ENCODE results near the gene C12orf75. TPM values are rescaled to one million over a fixed set of nuclear protein-coding genes. Genes with fewer than 3 reads are reported as not detected.
A peak's percentile ranks its signal among the peaks of the same experiment; 100 is the strongest.
"Not testable (repeated sequence)": the region's sequence is repeated elsewhere in the genome, so short reads cannot be mapped to it uniquely, and the experiment has no call there.

C12orf75 gene
- total RNA-seq, 1 donor from 2014 or later, result 96.1 TPM

DNA sequence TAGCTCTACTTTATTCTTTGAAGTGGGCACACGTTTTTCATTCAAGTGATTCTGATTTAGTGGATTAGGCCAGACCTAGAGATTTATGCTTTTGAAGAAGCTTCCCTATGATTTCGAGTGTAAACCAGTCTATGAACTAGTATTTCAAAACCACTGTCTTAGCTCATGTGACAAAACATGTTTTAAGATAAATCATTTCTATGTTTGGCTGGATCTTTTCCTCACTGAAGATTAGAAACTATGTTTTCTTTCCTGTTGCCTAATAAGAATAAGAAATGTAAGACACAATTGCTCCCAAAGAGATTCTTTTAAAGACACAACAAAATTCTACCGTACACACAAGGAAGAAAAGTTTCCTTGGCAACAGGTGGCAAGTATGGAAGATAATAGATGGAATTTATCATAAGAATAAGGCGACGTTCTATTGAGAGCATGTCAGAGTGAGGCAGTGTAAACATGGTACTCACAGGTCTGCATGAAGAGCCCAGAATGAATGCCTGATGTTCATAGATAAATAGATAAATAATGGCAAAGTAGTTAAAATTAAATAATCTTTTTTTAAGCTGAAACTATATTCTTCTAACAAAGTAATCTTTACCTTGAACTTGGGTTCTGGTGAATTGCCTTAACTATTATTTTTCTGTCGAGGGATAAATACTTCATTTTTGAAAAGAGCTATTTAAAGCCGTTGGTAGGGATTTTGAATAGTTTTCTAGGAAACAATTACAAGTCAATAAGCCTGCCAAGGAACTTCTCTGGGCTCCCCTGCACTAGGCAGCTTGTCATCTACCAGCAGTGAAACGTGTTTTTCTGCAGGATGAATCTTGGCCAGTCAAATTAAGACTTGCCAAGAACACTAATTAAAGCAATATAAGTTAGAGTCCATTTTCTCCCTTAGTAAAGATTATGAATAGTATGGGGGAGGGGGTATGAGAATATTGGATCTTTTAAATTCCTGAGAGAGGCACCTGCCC is 34.1 kb upstream of the C12orf75 start:
- intact Hi-C loops (cut with micrococcal nuclease), result no loop called here
- no peak overlapping the region for H3K4me3 Mint-ChIP-seq
- H3K9me3 Mint-ChIP-seq, result peaks cover 19% of the 10 kb centered on the region
- DNase-seq, result no peak
- peaks cover 6% of the 10 kb centered on the region for H3K27me3 Mint-ChIP-seq
- no peaks in the 10 kb centered on the region for H3K4me1 Mint-ChIP-seq
- H3K27ac Mint-ChIP-seq, result no peak overlapping the region
- peaks cover 9% of the 10 kb centered on the region for H3K36me3 Mint-ChIP-seq (ENCODE audit: low read depth)

DNA sequence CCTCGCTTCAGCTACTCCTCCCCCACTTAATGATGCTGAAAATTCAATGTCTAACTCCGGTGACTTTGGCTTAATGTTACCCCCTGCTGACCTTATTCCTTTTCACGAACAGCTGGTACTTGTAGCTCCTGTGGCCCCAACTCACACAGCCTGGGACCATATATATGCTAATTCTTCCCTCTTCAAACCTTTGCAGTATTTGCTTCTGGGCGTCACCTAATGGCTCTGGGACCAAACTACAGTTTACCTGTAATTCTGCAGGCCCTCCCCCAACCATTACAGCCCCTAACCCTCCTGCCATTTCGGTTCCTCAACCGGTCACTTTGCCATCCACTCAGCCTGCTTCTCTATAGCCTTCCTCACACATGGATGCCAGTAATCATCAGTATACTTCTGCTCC is 29.6 kb upstream of the C12orf75 start:
- Mint-ChIP-seq H3K36me3 (ENCODE audit: low read depth) (peaks cover 19% of the 10 kb centered on the region), H3K4me3 (no peak overlapping the region), H3K27ac (no peak overlapping the region), H3K9me3 (peaks cover 24% of the 10 kb centered on the region), H3K27me3 (peaks cover 2% of the 10 kb centered on the region), H3K4me1 (no peaks in the 10 kb centered on the region)
- intact Hi-C loops (cut with micrococcal nuclease), result no loop called here
- DNase-seq, result no peak

DNA sequence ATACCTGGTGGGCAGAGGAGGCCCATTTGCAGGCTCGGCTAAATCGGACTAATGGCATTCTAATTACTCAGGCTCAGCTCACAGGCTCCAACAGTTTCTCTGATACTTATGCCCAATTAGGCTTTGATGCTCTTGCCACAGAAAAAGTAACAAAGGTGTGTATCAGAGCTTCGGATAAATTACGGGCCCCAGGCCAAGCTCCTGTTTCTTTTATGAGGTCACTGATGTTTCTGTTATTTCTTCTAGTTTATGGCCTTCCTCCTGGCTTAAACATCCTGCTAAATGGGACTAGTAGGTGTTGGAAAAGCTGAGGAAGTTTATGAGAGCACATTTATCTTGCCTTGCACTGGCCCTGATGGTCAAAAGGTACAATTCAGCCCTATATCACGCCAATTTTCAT is 28.8 kb upstream of the C12orf75 start:
- H3K9me3 Mint-ChIP-seq, result peaks cover 24% of the 10 kb centered on the region
- H3K27ac Mint-ChIP-seq, result no peak overlapping the region
- no peaks in the 10 kb centered on the region for H3K4me1 Mint-ChIP-seq
- no peak overlapping the region for H3K4me3 Mint-ChIP-seq
- H3K36me3 Mint-ChIP-seq (ENCODE audit: low read depth), result peaks cover 19% of the 10 kb centered on the region
- no peak for DNase-seq
- intact Hi-C loops (cut with micrococcal nuclease), result no loop called here
- no peaks in the 10 kb centered on the region for H3K27me3 Mint-ChIP-seq

DNA sequence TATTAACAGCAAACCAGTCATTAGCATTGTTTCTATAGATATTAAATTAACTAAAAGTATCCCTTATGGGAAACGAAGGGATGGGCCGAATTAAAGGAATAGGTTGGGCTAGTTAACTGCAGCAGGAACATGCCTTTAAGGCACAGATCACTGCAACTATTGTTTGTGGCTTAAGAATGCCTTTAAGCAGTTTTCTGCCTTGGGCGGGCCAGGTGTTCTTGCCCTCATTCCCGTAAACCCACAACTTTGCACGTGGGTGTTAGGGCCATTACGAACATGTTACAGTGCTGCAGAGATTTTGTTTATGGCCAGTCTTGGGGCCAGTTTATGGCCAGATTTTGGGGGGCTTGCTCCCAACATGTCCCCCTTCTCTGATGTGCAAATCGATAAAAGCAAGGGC is 27.5 kb upstream of the C12orf75 start:
- H3K4me1 Mint-ChIP-seq; DNase-seq; H3K4me3 Mint-ChIP-seq; intact Hi-C loops (cut with micrococcal nuclease); H3K27me3 Mint-ChIP-seq; H3K27ac Mint-ChIP-seq: not testable (repeated sequence)
- peaks cover 18% of the 10 kb centered on the region for H3K36me3 Mint-ChIP-seq (ENCODE audit: low read depth)
- H3K9me3 Mint-ChIP-seq, result peaks cover 19% of the 10 kb centered on the region

DNA sequence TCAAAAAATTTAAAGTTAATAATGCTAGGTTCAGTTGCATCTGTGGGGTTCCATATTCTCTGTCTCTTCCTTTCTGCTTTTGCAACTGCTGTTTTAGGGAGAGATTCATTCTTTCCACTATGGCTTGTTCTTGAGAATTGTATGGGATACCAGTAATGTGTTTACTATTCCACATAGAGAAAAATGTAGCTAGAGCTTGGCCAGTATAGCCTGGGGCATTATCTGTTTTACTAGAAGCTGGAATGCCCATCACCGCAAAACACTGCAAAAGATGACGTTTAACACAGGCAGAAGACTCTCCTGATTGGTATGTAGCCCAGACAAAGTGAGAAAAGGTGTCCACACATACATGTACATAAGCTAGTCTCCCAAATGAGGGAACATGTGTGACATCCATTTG is 25.9 kb upstream of the C12orf75 start:
- DNase-seq; H3K27ac Mint-ChIP-seq; H3K4me1 Mint-ChIP-seq; intact Hi-C loops (cut with micrococcal nuclease); H3K27me3 Mint-ChIP-seq; H3K4me3 Mint-ChIP-seq: not testable (repeated sequence)
- H3K9me3 Mint-ChIP-seq, result peaks cover 15% of the 10 kb centered on the region
- peaks cover 22% of the 10 kb centered on the region for H3K36me3 Mint-ChIP-seq (ENCODE audit: low read depth)

DNA sequence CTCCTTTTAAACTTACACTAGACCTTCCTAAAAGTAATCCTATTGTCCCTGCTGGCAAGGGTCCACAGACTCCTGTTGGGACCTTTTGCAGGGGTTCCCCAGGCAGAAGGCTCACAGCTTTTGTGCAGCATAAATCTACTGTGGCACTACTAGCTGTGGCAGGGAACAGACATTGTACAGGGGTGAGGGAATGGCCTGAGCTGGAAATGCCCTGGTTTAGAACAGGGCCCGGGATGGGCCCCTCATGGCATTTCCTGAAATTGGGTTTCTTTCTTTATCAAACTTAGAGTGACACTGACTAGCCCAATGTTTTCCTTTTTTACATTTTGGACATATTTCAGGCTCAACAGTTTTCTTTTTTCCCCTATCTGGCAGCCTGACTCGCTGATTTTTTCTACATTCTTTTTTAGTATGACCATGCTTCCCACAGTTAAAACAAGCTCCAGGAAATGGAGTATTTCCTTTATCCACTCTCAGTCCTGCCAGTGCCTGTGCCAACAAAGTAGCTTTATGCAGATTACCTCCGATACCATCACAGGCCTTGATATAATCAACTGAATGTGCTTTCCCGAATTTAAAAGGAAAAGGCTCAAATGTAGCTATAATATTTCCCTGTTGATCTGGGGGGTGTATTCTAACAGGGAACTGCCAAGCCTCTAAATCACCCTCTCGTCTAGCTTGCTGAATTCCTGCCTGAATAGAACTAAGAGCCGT is 22.7 kb upstream of the C12orf75 start:
- H3K4me1 Mint-ChIP-seq; H3K4me3 Mint-ChIP-seq; intact Hi-C loops (cut with micrococcal nuclease); DNase-seq; H3K27ac Mint-ChIP-seq; H3K27me3 Mint-ChIP-seq: not testable (repeated sequence)
- H3K9me3 Mint-ChIP-seq, result peaks cover 12% of the 10 kb centered on the region
- peaks cover 23% of the 10 kb centered on the region for H3K36me3 Mint-ChIP-seq (ENCODE audit: low read depth)

DNA sequence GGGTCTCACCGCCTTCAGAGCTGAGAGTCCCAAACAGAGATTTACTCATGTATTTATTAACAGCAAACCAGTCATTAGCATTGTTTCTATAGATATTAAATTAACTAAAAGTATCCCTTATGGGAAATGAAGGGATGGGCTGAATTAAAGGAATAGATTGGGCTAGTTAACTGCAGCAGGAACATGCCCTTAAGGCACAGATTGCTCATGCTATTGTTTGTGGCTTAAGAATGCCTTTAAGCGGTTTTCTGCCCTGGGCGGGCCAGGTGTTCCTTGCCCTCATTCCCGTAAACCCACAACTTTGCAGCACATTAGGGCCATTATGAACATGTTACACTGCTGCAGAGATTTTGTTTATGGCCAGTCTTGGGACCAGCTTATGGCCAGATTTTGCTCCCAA is 21.7 kb upstream of the C12orf75 start:
- peaks cover 28% of the 10 kb centered on the region for H3K36me3 Mint-ChIP-seq (ENCODE audit: low read depth)
- intact Hi-C loops (cut with micrococcal nuclease); H3K4me1 Mint-ChIP-seq; DNase-seq; H3K27me3 Mint-ChIP-seq; H3K27ac Mint-ChIP-seq; H3K4me3 Mint-ChIP-seq: not testable (repeated sequence)
- peaks cover 19% of the 10 kb centered on the region for H3K9me3 Mint-ChIP-seq

DNA sequence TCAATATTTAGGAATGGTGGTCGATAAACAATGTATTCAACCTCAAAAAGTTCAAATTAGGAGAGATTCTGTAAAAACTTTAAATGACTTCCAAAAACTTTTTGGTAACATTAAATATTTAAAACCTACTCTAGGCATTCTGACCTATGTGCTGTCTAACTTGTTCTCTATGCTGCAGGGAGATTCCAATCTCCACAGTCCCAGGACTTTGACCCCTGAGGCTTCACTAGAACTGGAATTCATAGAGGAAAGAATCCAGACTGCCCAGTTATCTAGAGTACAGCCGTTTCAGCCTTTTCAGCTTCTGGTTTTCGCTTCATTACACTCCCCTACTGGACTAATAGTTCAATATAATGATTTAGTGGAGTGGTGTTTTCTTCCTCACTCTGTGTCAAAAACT is 21.1 kb upstream of the C12orf75 start:
- DNase-seq; H3K4me1 Mint-ChIP-seq; intact Hi-C loops (cut with micrococcal nuclease); H3K27me3 Mint-ChIP-seq; H3K27ac Mint-ChIP-seq; H3K4me3 Mint-ChIP-seq: not testable (repeated sequence)
- peaks cover 24% of the 10 kb centered on the region for H3K9me3 Mint-ChIP-seq
- peaks cover 30% of the 10 kb centered on the region for H3K36me3 Mint-ChIP-seq (ENCODE audit: low read depth)

DNA sequence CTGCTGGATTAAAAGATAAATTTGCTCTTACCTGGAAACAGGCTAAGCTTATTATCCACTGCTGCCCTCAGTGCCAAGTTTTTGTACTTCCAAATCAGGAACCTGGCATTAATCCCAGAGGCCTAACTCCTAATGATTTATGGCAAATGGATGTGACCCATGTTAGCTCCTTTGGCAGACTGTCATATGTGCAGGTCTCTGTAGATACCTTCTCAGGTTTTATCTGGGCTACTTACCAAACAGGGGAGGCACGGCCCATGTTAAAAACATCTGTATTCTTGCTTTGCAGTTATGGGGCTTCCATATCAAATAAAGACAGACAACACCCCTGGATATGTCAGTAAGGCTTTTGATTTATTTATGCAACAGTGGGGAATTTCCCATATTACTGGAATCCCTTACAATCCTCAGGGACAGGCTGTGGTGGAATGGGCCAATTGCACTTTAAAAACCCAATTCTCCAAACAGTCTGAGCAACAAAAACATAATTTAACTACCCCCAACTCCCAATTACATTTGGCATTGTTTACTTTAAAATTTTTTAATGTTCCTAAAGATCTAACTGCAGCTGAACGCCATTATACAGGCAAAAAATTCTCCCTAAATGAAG is 19.9 kb upstream of the C12orf75 start:
- Mint-ChIP-seq H3K36me3 (ENCODE audit: low read depth) (peaks cover 29% of the 10 kb centered on the region), H3K9me3 (peaks cover 24% of the 10 kb centered on the region)
- H3K27ac Mint-ChIP-seq; H3K4me3 Mint-ChIP-seq; H3K27me3 Mint-ChIP-seq; DNase-seq; H3K4me1 Mint-ChIP-seq; intact Hi-C loops (cut with micrococcal nuclease): not testable (repeated sequence)

DNA sequence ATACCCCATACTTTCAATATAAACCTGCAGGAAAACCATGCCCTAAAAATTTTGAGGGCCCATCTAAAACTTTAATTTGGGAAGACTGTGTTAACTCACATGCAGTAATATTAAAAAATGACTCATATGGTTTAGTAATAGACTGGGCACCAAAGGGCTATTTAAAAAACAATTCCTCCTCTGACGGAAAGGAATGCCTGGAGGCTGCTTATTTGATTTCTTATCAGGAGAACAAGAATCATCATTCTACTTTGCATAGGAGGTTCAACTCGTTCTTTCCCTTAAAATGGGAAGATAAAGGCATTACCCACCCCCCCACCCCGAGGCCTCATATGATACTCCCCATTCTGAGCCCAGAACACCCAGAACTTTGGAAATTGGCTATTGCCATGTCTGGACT is 18.6 kb upstream of the C12orf75 start:
- Mint-ChIP-seq H3K36me3 (ENCODE audit: low read depth) (peaks cover 32% of the 10 kb centered on the region), H3K9me3 (peaks cover 24% of the 10 kb centered on the region)
- DNase-seq; H3K27ac Mint-ChIP-seq; H3K4me1 Mint-ChIP-seq; H3K27me3 Mint-ChIP-seq; H3K4me3 Mint-ChIP-seq; intact Hi-C loops (cut with micrococcal nuclease): not testable (repeated sequence)

DNA sequence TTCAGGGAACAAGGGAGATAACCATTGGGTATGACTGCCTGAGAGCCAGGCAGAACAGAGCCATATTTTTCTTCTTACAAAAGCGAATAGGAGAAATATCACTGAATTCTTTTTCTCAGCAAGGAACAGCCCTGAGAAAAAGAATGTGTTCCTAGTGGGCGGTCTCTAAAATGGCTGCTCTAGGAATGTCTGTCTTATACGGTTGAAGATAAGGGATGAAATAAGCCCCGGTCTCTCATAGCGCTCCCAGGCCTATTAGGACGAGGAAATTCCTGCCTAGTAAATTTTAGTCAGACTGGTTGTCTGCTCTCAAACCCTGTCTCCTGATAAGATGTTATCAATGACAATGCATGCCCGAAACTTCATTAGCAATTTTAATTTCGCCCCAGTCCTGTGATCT is 16.7 kb upstream of the C12orf75 start:
- intact Hi-C loops (cut with micrococcal nuclease); H3K4me3 Mint-ChIP-seq; DNase-seq; H3K27me3 Mint-ChIP-seq; H3K27ac Mint-ChIP-seq: not testable (repeated sequence)
- Mint-ChIP-seq H3K4me1 (peaks cover 11% of the 10 kb centered on the region), H3K9me3 (peaks cover 20% of the 10 kb centered on the region), H3K36me3 (ENCODE audit: low read depth) (peaks cover 23% of the 10 kb centered on the region)

DNA sequence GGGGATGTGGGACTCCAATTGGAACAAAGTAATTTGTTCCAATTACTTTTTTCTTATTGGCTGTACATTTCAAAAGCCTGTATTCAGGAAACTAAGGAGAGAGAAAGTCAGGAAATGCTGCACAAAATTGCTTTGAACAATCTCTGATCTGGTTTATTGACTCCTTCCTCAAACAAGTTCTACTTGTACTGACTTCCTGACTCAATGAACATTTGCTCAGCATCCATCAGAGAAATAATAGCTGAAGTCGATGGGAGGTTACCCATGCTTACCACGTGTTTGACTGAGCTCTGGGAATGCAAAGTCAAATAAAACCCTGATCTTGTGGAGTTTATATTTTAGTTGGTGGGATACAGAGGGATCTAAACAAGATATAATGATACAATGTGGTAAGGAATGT is 15.4 kb upstream of the C12orf75 start:
- Mint-ChIP-seq H3K9me3 (peaks cover 20% of the 10 kb centered on the region), H3K27me3 (no peaks in the 10 kb centered on the region), H3K4me1 (peaks cover 16% of the 10 kb centered on the region), H3K27ac (no peak overlapping the region), H3K36me3 (ENCODE audit: low read depth) (peaks cover 22% of the 10 kb centered on the region), H3K4me3 (no peak overlapping the region)
- intact Hi-C loops (cut with micrococcal nuclease), result no loop called here
- no peak for DNase-seq

DNA sequence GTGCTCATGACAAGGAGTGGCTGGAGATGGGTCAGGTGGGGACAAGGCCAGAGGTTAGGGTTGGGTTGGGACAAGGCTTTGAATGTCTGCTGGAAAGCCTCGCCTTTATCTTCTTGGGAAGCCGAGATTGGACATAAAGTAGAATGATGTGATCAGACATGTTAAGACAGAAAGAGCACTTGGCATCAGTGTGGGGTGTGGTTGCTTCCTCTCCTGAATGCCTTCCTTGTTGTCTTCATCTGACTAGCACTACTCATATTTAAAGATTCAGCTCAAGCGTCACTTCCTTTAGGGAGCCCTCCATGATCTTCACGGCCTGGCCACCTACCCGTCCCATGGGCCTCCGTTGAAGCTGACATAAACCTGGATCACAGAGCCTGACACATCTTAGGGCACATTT is 14.8 kb upstream of the C12orf75 start:
- Mint-ChIP-seq H3K4me1 (peaks cover 18% of the 10 kb centered on the region), H3K27me3 (no peaks in the 10 kb centered on the region), H3K36me3 (ENCODE audit: low read depth) (peaks cover 20% of the 10 kb centered on the region), H3K9me3 (peaks cover 20% of the 10 kb centered on the region), H3K4me3 (no peak overlapping the region), H3K27ac (peak overlapping the region; percentile 4)
- intact Hi-C loops (cut with micrococcal nuclease), result no loop called here
- DNase-seq, result no peak

All from activated CD4-positive, alpha-beta T cell treated with anti-CD3 and anti-CD28 coated beads, Interleukin-2, amount 10 ng/mL, durations not matched to agents 24 days and 14 days (primary cell).